ENCODE measurements around the gene UBR4. TPM values are rescaled to one million over a fixed set of nuclear protein-coding genes. Genes with fewer than 3 reads are reported as not detected.

UBR4 gene
- total and polyA plus RNA-seq, 7 experiments from 2014 or later: 18.9 to 174 (median 151) TPM

DNA sequence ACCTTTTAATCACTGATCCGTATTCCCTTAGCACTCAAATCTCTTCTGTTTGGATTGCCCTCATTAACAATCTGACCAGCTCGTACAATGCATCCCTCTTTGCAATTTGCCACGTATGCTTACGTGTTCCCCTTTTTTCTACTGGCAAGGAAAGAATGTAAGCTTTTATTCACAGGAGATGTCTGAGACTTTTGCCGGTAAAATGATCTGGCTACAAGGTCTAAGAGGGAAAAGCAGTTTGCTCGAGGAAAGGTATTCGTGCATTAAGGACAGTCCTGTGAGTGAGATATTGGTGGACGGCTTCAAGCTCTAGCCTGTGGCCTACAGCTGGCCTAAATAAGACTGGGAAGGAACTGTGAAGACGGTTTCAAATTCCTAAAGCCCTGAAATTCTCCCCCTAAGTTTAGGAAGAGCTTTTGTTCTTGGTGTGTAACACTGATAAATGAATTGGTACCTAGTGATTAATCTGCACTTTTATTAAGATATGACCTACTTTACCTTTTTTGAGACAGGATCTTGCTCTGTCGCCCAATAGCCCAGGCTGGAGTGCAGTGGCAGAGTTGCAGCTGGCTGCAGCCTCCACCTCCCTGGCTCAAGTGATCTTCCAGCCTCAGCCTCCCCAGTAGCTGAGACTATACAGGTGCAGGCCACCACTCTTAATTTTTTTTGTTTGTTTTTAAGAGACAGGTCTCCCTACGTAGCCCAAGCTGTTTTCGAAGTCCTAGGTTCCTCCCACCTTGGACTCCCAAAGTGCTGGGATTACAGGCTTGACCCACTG is 895 bp upstream of the UBR4 start:
- DNase-seq (no peak), ATAC-seq (no peak)
- intact Hi-C loops (cut with micrococcal nuclease): loop anchor here (1.0 to 10.0 kb wide), 11 partner anchors 34 to 1296 kb away; partner anchors contain the start of genes ALDH4A1 (in 2 of the 2), EMC1 (in 2 of the 2), MRTO4 (in 2 of the 2) and AKR7A2 (in 1 of the 2)
- POLR2A ChIA-PET: interaction anchor here (0.5 to 1.8 kb wide), 9 partner anchors 9 to 429 kb away, joined by 3 to 7 read pairs (median 3); partner anchors contain the start of genes AKR7A3, EMC1 and MRTO4
- peak overlapping the region; percentile 60 for H3K4me3 ChIP-seq (ENCODE audit: low read length)
- H3K4me1 ChIP-seq (ENCODE audit: control insufficient read depth in 2 of 2, insufficient read depth in 2 of 2, low read length in 2 of 2): peaks cover 24 to 38% of the 10 kb centered on the region in 2 donors
- no peaks in the 10 kb centered on the region for H3K27me3 ChIP-seq (ENCODE audit: control insufficient read depth in 2 of 2, insufficient read depth in 2 of 2, low read length in 2 of 2)
- Mint-ChIP-seq H3K4me3 (peak overlapping the region; percentile 83 to 98 (median 94)), H3K4me1 (peaks cover 44 to 83% (median 78%) of the 10 kb centered on the region in 7 donors), H3K27ac (peak overlapping the region; percentile 94 to 99 (median 97)), H3K36me3 (peaks cover 0 to 16% (median 0%) of the 10 kb centered on the region in 5 donors), H3K27me3 (peaks cover 0 to 2% (median 0%) of the 10 kb centered on the region in 5 donors), H3K9me3 (no peaks in the 10 kb centered on the region)
- H3K9me3 ChIP-seq (ENCODE audit: control insufficient read depth in 2 of 3, low read length in 3 of 3): no peaks in the 10 kb centered on the region
- peak overlapping the region; percentile 85 for H3K27ac ChIP-seq (ENCODE audit: low read depth, low read length)
- CTCF ChIA-PET: interaction anchor here (1.0 kb wide), 1 partner anchor 440 kb away, joined by 3 read pairs; no protein-coding TSS in a partner anchor
- H3K36me3 ChIP-seq (ENCODE audit: control insufficient read depth in 2 of 3, insufficient read depth in 3 of 3, low read length in 3 of 3): peaks cover 0 to 4% (median 0%) of the 10 kb centered on the region in 3 experiments

GRCh38 chr1:19209439-19209989 is 552 bp downstream of the UBR4 start:
- Mint-ChIP-seq H3K27me3 (peaks cover 0 to 2% (median 0%) of the 10 kb centered on the region in 5 donors), H3K27ac (peak overlapping the region; percentile 75 to 99 (median 94)), H3K4me3 (peak overlapping the region; percentile 83 to 98 (median 94)), H3K36me3 (peaks cover 0 to 15% (median 0%) of the 10 kb centered on the region in 5 donors), H3K4me1 (peaks cover 55 to 92% (median 86%) of the 10 kb centered on the region in 7 donors), H3K9me3 (no peaks in the 10 kb centered on the region)
- DNase-seq (peak in 2 of 9 donors; percentile 2 to 76), ATAC-seq (peak; percentile 52)
- Histone ChIP-seq H3K36me3 (ENCODE audit: control insufficient read depth in 2 of 3, insufficient read depth in 3 of 3, low read length in 3 of 3) (peaks cover 0 to 4% (median 0%) of the 10 kb centered on the region in 3 experiments), H3K9me3 (ENCODE audit: control insufficient read depth in 2 of 3, low read length in 3 of 3) (no peaks in the 10 kb centered on the region), H3K4me1 (ENCODE audit: control insufficient read depth in 2 of 2, insufficient read depth in 2 of 2, low read length in 2 of 2) (peaks cover 24 to 38% of the 10 kb centered on the region in 2 donors), H3K27ac (ENCODE audit: low read depth, low read length) (peak overlapping the region; percentile 85), H3K27me3 (ENCODE audit: control insufficient read depth in 2 of 2, insufficient read depth in 2 of 2, low read length in 2 of 2) (no peaks in the 10 kb centered on the region), H3K4me3 (ENCODE audit: low read length) (peak overlapping the region; percentile 60)
- CTCF ChIA-PET: no interaction called here
- POLR2A ChIA-PET: interaction anchor here (0.6 to 1.6 kb wide), 3 partner anchors 111 to 402 kb away, joined by 3 read pairs; no protein-coding TSS in a partner anchor
- intact Hi-C loops (cut with micrococcal nuclease): loop anchor here in 1 of 2 donors (2.0 kb wide), 1 partner anchor 29 kb away; no protein-coding TSS in a partner anchor

GRCh38 chr1:19208710-19209438 is 1.2 kb downstream of the UBR4 start:
- Histone ChIP-seq H3K9me3 (ENCODE audit: control insufficient read depth in 2 of 3, low read length in 3 of 3) (no peaks in the 10 kb centered on the region), H3K36me3 (ENCODE audit: control insufficient read depth in 2 of 3, insufficient read depth in 3 of 3, low read length in 3 of 3) (peaks cover 0 to 4% (median 0%) of the 10 kb centered on the region in 3 experiments), H3K27ac (ENCODE audit: low read depth, low read length) (peak overlapping the region; percentile 85), H3K27me3 (ENCODE audit: control insufficient read depth in 2 of 2, insufficient read depth in 2 of 2, low read length in 2 of 2) (no peaks in the 10 kb centered on the region), H3K4me3 (ENCODE audit: low read length) (peak overlapping the region; percentile 60), H3K4me1 (ENCODE audit: control insufficient read depth in 2 of 2, insufficient read depth in 2 of 2, low read length in 2 of 2) (peaks cover 24 to 38% of the 10 kb centered on the region in 2 donors)
- Mint-ChIP-seq H3K27ac (peak overlapping the region; percentile 75 to 99 (median 94)), H3K27me3 (peaks cover 0 to 2% (median 0%) of the 10 kb centered on the region in 5 donors), H3K4me1 (peaks cover 57 to 96% (median 86%) of the 10 kb centered on the region in 7 donors), H3K36me3 (peaks cover 0 to 14% (median 0%) of the 10 kb centered on the region in 5 donors), H3K4me3 (peak overlapping the region; percentile 83 to 98 (median 94)), H3K9me3 (no peaks in the 10 kb centered on the region)
- no peak for ATAC-seq
- CTCF ChIA-PET: interaction anchor here (0.7 kb wide), 1 partner anchor 446 kb away, joined by 3 read pairs; no protein-coding TSS in a partner anchor
- peak in 2 of 9 donors; percentile 4 to 13 for DNase-seq
- POLR2A ChIA-PET: interaction anchor here (0.6 to 1.6 kb wide), 4 partner anchors 30 to 403 kb away, joined by 3 to 5 read pairs (median 3); no protein-coding TSS in a partner anchor
- intact Hi-C loops (cut with micrococcal nuclease): loop anchor here in 1 of 2 donors (2.0 kb wide), 1 partner anchor 28 kb away; no protein-coding TSS in a partner anchor

DNA sequence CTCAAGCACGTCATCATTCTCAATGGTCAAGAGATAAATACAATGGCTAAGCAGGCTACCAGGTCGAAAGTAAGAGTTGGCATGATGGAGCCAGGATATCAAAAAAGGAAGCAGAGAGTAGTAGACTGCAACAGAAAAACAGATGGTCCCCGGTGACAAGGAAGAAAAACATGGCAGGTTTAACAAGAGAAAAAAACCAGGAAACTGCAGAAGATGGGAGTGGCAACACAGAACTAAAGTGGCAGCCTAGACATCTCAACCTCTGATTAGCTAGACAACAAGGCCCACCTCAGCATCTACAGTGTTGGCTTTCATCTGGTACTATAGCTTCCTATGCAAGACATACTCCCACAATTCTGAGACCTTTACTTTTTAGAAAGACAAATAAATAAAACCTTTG is 3.1 kb downstream of the UBR4 start:
- H3K4me1 ChIP-seq (ENCODE audit: control insufficient read depth in 2 of 2, insufficient read depth in 2 of 2, low read length in 2 of 2): peaks cover 24 to 47% of the 10 kb centered on the region in 2 donors
- intact Hi-C loops (cut with micrococcal nuclease): no loop called here
- DNase-seq: no peak

DNA sequence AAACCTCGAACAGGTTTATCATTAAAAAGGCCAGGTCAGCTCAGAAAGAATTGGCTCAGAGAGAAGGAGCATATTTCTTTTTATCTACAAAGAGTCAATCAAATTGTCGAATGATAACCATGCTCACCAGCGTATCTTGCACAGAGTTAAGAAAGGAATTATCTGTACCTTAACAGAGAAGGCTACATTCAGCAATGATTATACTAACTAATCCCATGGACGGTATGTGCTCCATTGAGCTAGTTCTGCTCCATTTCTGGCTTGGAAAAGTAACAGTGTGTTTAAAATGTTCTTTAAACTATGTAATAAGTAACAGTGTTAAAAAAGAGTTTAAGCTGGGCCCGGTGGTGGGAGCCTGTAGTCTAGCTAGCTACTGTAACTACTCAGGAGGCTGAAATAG is 4.2 kb downstream of the UBR4 start:
- Histone ChIP-seq H3K9me3 (ENCODE audit: control insufficient read depth in 2 of 3, low read length in 3 of 3) (no peaks in the 10 kb centered on the region), H3K36me3 (ENCODE audit: control insufficient read depth in 2 of 3, insufficient read depth in 3 of 3, low read length in 3 of 3) (peaks cover 0 to 15% (median 0%) of the 10 kb centered on the region in 3 experiments), H3K27ac (ENCODE audit: low read depth, low read length) (no peak overlapping the region), H3K4me3 (ENCODE audit: low read length) (no peak overlapping the region), H3K27me3 (ENCODE audit: control insufficient read depth in 2 of 2, insufficient read depth in 2 of 2, low read length in 2 of 2) (no peaks in the 10 kb centered on the region), H3K4me1 (ENCODE audit: control insufficient read depth in 2 of 2, insufficient read depth in 2 of 2, low read length in 2 of 2) (peaks cover 24 to 39% of the 10 kb centered on the region in 2 donors)
- intact Hi-C loops (cut with micrococcal nuclease): no loop called here
- Mint-ChIP-seq H3K9me3 (no peaks in the 10 kb centered on the region), H3K4me1 (peaks cover 40 to 95% (median 82%) of the 10 kb centered on the region in 7 donors), H3K27ac (peak overlapping the region in 4 of 9 donors; percentile 0 to 39 (median 8)), H3K36me3 (peaks cover 0 to 13% (median 0%) of the 10 kb centered on the region in 5 donors), H3K4me3 (peak overlapping the region in 2 of 10 donors; percentile 4 to 24), H3K27me3 (peaks cover 0 to 2% (median 0%) of the 10 kb centered on the region in 5 donors)
- DNase-seq (no peak), ATAC-seq (no peak)
- POLR2A ChIA-PET: interaction anchor here (0.9 to 1.6 kb wide), 3 partner anchors 8 to 26 kb away, joined by 3 to 5 read pairs (median 4); no protein-coding TSS in a partner anchor
- CTCF ChIA-PET: interaction anchor here (0.6 kb wide), 1 partner anchor 52 kb away, joined by 3 read pairs; no protein-coding TSS in a partner anchor

More for the DNA sequence above, 3.1 kb downstream of the UBR4 start:
- Histone ChIP-seq H3K9me3 (ENCODE audit: control insufficient read depth in 2 of 3, low read length in 3 of 3) (no peaks in the 10 kb centered on the region), H3K27ac (ENCODE audit: low read depth, low read length) (no peak overlapping the region), H3K36me3 (ENCODE audit: control insufficient read depth in 2 of 3, insufficient read depth in 3 of 3, low read length in 3 of 3) (peaks cover 0 to 4% (median 0%) of the 10 kb centered on the region in 3 experiments), H3K4me3 (ENCODE audit: low read length) (no peak overlapping the region), H3K27me3 (ENCODE audit: control insufficient read depth in 2 of 2, insufficient read depth in 2 of 2, low read length in 2 of 2) (no peaks in the 10 kb centered on the region)
- ChIA-PET POLR2A (interaction anchor here (1.1 to 1.6 kb wide), 2 partner anchors 15 to 390 kb away, joined by 4 read pairs; a partner anchor contains a TSS), CTCF (no interaction called here)
- peak overlapping the region in 2 of 9 donors; percentile 3 to 14 for H3K27ac Mint-ChIP-seq
- peaks cover 0 to 12% (median 0%) of the 10 kb centered on the region in 5 donors for H3K36me3 Mint-ChIP-seq
- H3K27me3 Mint-ChIP-seq: peaks cover 0 to 2% (median 0%) of the 10 kb centered on the region in 5 donors
- no peaks in the 10 kb centered on the region for H3K9me3 Mint-ChIP-seq
- peaks cover 49 to 96% (median 85%) of the 10 kb centered on the region in 7 donors for H3K4me1 Mint-ChIP-seq
- peak overlapping the region in 9 of 10 donors; percentile 4 to 60 (median 37) for H3K4me3 Mint-ChIP-seq
- ATAC-seq: no peak

All from naive thymus-derived CD4-positive, alpha-beta T cell (primary cell).